DLD1 (cell line): ENCODE data around the gene SMIM38.
"Not testable (repeated sequence)": the region's sequence is repeated elsewhere in the genome, so short reads cannot be mapped to it uniquely, and the experiment has no call there.

Source experiments
- in situ Hi-C: cut with HindIII; loops from 2 replicates; pipeline ENCODE4 v1.10.0; 2017; ENCODE audit warnings: low sequenced_read_pairs

Gene SMIM38

DNA sequence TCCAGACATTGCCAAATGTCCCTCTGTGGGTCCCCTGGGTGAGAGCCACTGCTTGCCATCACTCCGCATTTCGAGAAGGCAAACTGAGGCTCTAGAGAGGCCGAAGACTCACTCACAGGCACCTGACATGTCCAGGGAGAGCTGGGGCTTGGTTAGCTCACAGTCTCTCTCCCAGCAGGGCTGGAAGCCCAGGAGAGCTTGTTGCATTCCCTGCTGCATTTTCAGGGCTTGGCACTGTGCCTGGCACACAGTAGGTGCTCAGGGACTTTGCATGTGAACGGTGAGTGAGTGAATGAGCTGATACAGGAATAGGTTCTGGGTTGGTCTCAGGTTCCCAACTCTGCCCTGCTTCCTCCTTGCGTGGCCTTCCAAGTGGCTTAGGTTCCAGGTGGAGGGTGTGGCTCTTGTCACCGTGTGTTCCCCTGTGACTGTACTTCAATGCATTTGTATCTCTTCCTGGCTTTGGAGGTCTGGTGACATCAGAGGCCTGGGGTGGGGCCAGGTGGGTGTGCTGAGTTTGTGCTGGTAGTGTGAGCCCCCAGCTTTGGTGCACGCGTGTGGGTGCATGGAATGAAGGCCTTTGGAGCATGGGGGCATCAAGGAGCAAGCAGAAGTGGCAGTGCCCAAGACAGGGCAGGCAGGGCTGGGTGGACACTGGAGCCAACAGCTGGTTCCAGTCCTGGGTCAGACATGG lies 18.4 kb upstream of the SMIM38 start:
- in situ Hi-C loops = no loop called here

DNA sequence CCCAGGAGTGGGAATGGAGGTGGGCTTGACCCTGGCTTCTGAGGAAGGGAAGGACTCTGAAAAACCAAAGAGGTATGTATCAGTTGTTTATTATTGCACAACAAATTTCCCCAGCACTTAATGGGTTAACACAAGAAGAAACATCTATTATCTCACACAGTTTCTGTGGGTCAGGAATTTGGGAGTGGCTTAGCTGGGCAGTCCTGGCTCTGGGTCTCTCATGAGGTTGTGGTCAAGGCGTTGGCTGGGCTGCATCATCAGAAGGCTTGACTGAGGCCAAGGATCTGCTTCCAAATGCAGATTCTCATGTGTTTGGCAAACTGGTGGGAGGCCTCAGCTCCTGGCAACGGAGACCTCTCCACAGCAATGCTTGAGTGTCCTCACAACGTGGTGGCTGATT lies 17.5 kb upstream of the SMIM38 start:
- in situ Hi-C loops = no loop called here

DNA sequence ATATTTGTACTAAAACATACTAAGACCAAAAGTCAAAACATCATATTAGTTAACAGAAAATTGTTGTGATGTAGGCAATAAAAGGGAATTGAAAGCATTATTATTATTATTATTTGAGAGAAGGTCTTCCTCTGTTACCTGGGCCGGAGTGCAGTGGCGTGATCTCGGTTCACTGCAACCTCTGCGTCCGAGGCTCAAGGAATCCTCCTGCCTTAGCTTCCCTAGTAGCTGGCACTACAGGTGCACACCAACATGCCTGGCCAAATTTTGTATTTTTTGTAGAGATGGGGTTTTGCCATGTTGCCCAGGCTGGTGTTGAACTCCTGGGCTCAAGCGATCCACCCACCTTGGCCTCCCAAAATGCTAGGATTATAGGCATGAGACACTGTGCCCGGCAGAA lies 15.6 kb upstream of the SMIM38 start:
- in situ Hi-C loops = not testable (repeated sequence)

DNA sequence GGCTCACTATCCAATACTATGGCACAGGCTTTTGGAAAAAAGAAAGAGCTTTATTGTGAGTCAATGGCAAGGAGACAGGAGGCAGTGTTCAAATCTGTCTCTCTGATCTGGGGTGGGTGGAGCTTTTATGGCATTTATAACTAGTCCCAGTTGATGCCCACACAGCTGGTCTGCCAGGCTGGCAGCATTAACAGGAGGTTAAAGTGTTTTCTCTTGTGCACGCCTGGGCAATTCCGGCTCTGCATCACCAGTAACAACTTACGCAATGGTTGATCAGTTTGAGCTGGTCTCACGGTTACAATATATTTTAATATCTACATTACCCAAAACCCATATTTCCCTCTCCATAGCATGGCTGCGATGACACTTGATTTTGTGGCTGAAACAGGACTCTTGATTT lies 15.1 kb upstream of the SMIM38 start:
- in situ Hi-C loops = no loop called here

DNA sequence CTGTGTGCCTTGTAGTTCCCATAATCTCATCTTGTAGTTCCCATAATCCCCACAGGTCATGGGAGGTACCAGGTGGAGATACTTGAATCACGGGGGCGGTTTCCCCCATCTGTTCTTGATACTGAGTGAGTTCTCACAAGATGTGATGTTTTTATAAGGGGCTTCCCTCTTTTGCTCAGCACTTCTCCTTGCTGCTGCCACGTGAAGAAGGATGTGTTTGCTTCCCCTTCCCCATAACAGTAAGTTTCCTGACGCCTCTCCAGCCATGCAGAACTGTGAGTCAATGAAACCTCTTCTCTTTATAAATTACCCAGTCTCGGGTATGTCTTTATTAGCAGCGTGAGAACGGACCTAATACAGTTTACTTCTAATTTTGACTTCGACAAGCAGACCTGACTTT lies 14.0 kb upstream of the SMIM38 start:
- in situ Hi-C loops = no loop called here

DNA sequence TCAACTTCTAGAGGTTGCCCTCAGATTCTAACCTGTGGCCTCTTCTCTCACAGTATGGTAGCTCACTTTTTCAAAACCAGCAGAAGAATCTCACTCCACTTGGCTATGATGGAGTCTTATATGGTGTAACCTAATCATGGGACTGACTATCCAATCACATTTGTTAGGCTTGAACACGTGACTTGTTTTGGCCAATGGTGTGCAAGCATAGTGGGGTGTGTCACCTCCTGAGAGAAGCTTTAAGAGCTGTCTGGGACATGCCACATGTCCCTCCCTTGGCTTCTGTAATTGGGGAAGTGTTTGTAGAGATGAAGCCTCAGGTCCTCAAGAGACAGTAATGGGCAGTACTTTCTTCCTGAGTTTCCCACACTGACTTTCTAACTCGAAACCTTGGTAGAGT lies 12.8 kb upstream of the SMIM38 start:
- in situ Hi-C loops = no loop called here

DNA sequence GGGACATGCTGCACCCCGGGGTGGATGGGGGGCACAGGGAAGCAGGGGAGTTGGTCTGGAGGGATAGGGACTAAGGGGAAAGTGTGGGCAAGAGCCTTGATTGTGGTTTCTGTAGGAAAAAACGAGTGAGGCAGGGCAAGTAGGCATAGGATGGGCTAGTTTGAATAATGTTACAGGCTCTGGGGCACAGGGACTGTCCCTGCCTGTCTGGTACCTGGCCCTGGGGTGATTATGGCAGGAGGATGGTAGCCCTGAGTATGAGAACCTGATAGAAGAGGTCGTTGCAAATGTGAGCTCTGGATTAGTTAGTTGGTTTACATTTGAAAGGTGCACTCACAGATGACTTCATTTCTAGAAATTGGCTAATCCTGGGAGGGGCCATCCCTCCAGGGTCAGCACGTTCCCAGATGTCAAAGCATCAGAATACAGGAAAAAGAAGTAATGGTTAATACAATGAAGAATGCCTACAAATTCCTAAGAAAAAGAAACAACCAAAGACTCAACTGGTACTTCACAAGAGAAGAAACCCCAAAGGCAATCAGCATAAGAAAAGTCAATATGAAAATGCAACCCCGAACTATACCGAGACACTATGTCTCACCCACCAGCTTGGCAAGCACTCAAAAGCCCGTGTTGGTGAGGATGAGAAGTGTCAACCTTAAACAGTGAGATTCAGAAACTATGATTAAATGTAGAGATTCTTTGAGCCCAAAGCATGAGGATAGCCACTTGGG lies 11.3 kb upstream of the SMIM38 start:
- in situ Hi-C loops = no loop called here

DNA sequence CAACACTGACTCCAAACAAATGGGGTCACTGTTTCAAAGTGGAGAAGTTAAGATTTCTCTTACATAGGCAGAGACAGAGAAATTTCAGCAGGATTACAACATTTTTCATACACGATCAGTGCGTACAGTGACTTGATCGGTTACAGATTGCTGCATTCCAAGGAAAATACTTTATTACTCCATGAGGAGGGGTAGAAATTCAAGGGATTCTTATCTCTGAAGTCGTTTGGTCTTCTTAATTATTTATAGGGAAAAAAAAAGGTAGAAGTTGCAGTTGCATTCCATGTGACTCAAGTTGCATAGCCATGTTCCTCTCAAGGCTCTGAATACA lies 10.7 kb upstream of the SMIM38 start:
- in situ Hi-C loops = no loop called here

DNA sequence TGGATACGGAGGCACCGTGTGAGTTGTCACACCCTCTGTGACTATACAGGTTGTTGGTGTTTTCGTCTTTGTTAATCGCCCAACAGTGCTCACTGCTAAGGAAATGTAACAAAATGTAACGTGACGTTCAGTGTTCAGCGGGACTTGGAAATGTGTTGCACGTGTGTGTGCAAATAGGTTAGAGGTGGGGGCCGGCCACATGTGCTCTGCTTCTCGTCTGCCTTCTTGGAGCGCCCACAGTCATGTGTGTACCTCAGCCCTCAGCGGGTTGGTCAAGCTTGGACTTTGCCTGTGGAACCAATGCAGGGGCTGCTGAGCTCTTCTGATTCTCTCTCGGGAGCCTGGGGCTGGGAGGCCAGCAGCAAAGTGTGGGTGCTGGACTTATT lies 7.4 kb upstream of the SMIM38 start:
- in situ Hi-C loops = no loop called here

DNA sequence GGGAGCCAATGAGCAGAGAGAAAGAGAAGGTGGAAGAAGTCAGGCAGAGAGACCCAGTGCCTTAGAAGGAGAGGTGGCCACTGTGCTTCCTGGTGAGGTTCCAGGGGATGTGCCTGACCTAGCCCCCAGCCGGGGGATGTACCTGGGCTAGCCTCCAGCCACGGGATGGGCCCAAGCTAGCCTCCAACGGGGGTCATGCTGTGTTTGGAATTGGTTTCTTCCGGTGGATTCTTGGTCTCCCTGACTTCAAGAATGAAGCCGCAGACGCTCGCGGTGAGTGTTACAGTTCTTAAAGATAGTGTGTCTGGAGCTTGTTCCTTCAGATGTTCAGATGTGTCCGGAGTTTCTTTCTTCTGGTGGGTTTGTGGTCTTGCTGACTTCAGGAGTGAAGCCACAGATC lies 6.9 kb upstream of the SMIM38 start:
- in situ Hi-C loops = no loop called here

DNA sequence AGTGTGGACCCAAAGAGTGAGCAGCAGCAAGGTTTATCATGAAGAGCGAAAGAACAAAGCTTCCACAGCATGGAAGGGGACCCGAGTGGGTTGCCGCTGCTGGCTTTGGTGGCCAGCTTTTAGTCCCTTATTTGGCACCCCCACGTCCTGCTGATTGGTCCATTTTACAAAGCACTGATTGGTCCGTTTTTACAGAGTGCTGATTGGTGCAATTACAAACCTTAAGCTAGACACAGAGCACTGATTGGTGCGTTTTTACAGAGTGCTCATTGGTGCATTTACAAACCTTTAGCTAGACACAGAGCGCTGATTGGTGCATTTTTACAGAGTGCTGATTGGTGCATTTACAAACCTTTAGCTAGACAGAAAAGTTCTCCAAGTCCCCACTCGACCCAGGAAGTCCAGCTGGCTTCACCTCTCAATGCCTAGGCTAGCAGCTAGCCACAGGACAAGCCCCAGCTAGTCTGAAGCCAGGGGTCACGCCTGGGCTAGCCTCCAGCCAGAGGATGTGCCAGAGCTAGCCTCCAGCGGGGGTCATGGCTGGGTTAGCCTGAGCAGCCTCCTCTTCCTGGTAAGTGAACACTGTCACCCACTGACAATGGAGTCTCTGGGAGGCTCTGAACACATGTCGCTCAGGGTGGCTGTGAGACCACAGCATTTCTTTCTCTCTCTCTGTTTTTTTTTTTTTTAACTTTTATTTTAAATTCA lies 6.2 kb upstream of the SMIM38 start:
- in situ Hi-C loops = not testable (repeated sequence)

DNA sequence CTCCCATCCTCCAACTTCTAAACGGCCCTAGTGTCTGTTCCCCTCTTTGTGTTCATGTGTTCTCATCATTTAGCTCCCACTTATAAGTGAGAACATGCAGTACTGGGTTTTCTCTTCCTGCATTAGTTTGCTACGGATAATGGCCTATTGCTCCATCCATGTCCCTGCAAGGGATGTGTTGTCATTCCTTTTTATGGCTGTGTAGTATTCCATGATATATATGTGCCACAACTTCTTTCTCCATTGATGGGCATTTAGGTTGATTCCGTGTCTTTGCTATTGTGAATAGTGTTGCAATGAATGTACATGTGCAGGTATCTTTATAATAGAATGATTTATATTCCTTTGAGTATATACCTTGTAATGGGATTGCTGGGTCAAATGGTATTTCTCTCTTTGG lies 5.6 kb upstream of the SMIM38 start:
- in situ Hi-C loops = no loop called here

DNA sequence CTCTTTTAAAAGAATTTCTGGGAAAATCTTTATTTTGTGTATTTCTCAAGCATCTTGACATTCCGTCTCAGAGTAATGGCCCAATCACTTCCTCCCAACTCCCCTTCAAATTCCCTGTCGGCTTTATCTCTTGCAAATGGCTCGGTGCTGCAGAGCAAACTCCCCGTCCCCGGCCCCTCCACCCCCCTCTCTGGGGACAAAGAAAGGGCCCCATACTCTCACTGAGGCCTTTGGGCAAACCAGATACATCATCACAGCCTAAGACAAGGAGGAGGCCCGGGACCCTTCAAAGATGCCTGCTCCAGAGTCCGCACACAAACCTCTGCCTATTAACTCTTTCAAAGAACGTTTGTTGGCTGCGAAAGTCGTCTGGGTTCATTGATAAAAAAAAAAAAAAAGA lies 3.9 kb upstream of the SMIM38 start:
- in situ Hi-C loops = no loop called here

DNA sequence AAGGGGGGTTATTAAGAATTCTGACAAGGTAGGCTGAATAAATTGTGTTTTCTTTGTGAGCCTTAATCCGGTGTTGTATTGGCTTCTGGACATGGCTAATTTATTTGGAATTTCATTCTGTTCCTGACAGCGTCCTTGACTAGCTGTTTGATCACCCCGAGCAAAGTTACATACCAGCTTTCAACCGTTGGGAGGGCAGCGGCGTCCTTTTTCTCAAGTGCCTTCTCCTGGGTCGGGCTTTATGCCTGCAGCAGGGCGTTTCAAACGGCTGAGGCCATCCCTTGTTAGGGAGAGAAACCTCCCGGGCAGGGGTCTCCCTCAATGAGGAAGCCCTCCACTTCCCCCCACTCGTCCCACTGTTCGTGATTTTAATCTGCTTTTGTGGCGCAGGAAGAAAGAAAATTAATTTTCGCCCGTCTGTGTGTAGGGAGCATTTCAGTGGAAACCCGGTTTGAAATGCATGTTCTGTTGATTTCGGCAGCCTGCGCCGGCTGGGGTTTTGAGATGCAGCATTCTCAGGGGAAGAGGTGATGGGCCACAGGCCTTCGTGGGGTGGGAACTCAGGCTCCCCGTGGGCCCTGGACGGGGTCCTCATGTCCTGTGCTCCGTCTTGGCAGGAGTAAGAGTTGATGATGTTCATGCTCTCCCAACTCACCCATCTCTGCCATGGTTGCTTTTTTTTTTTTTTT lies 2.9 kb upstream of the SMIM38 start:
- in situ Hi-C loops = no loop called here

DNA sequence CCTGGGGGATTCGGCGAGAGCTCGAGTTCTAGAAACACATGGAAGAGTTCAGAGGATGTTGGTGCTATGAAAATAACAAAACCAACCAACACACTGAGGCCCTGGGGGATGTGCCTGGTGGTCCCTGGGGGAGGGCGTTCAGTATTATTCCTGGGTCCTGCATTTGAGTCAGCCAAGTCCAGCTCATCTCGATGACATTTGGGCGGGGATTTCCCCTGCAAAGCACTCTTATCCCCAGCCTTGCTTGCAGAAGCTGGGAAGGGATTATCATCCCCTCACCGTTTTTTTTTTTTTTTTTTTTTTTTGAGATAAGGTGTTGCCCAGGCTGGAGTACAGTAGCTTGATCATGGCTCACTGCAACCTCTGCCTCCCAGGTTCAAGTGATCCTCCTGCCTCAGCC lies 2.1 kb upstream of the SMIM38 start:
- in situ Hi-C loops = no loop called here

DNA sequence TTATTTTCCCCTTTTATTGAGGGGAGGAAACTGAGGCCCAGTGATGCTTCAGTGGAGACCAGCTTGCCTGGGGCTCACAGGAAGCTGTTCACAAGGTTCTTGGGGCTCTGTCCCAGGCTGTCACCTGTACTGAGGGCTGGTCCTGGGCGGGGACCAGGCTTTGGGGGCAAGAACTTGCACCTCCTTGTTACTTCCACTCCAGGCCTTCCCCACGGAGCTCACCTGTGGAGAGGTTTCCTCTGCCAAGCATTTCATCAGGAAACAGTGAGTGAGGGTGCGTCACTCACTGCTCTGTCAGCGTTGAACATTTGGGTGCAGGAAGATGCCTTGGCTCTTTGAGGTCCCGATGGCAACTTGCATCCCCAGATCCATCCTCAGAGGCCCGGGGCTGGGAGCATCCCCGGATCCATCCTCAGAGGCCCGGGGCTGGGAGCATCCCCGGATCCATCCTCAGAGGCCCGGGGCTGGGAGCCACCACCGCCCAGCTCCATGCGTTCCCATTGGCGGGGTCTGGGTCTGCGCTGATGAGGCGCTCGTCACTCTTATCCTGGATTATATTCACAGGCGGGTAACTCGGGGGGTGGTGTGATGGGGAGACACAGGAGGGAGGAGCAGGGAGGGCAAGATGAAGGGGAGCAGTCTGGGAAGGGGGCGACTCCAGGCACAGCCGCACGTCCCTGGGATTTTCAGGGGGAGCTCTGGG lies 1.4 kb upstream of the SMIM38 start:
- in situ Hi-C loops = no loop called here

DNA sequence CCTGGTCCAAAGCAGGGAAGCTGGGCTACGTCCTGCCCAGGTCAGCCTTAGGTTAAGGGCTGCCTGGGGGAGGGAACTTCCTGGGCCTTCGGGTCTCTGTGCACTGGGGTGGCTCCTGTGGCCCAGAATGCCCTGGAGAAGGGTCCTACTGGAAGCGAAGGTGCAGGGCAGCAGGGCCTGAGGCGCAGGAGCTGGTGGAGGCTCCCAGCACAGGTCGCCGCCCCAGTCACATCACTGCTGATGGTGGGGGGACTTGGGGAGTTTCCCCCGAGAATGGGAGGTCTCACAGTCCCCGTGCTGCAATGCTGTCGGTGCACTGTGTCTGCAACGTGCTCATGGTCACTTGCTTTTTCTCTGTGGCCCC lies 815 bp upstream of the SMIM38 start:
- in situ Hi-C loops = no loop called here

DNA sequence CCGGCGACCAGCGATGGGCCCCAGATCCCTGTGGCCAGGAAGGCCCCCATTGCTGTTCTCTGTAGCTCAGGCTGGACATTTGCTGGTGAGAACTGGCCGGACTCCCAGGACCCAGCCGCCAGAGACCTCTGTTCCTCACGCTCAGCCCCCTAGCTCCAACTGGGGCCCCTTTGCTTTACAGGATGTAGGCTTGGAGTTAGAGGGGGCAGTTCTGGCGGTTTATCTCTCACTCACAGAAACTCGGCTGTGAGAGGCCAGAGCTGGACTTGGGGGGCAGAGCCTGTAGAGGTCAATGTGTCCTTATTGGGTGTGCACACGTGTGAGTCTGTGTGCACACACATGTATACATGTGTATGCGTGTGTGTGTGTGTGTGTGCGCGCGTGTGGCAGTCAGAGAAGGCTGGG lies 502 bp downstream of the SMIM38 start:
- in situ Hi-C loops = no loop called here

DNA sequence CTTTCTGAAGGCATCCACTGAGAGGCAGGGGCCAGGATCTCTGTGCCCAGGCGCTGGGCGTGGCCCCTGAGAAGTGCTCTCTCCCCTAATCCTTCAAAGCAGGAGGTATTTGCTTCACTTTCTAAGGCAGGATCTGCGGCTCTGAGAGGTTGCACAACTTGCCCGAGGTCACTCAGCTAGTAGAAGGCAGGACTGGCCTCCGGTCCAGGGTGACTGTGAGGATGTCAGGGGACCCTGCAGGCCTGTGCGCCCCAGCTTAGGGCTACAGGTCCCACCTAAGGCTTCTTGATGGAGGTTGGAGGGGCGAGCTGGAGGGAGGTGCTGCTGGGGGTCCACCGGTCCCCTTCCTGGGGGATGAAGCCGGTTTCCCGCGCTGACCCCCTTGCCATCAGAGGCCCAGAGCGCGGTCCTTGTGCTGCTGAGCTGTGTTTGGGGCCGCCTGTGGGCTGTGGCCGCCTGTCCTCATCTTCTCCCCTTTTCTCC lies 979 bp downstream of the SMIM38 start:
- in situ Hi-C loops = no loop called here

DNA sequence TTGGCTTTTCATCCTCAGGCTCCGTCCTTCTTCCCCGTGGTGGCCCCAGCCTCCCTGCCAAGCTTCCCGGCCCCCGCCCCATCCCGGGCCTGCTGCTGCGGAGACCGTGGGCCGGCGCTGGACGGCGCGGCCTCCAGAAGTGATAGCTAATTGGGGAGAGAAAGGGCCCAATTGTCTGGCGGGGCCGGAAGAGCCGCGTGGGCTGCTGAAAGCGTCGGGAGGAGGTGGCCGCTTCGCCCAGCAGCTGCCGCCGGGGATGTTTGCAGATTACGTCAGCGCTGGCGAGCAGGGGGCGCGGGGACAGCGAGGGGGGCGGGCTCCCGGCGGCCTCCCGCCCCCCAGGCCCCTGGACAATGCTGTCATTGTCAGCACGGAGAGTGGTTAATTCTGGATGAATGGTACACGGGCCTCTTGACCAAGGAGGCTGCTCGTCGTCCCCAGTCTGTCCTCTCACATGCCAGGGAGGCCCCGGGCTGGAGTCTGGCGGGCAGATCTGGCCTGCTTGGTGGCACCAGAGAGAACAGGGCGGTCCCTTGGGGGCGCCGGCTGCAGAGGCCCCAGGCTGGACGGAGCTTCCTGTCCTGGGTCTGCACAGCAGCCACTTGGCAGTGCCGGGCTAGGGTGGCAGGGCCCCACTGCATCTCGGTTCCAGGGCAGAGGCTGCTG lies 1.6 kb downstream of the SMIM38 start:
- in situ Hi-C loops = no loop called here

DNA sequence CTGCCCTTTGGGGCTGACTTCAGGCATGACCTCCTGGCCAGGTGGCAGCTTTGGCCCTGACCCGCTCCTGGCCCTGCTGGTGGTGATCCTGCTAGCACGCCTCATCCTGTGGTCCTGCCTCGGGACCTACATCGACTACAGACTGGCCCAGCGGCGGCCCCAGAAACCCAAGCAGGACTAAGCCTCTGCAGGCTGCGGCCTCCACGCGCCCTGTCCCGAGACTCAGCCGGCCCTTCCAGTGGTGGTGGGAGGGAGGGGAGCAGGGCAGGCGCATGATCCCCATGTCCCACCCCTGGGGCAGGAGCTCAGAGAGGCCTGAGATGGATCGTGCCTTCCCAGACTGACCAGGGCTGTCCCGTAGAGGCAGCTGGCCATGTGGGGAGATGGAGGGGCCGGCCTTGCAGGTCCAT lies 2.1 kb downstream of the SMIM38 start:
- in situ Hi-C loops = no loop called here
